Stimulated activated CD8-positive, alpha-beta memory T cell treated with anti-CD3 and anti-CD28 coated beads, Interleukin-2, amount 100 ng/mL, for 1 hour (primary cell): ENCODE data around the gene ELAPOR1.

ENCODE experiments used
- DNase-seq, 2 donors: peaks; one replicate each; pipeline ENCODE4 v3.0.0-alpha.2; 2020; ENCODE audit warnings: low read depth in 2 of 2

ELAPOR1 gene

GRCh38 chr1:109096120-109096519 is 17.8 kb upstream of the ELAPOR1 start:
- no peak for DNase-seq

GRCh38 chr1:109099938-109100773 is 13.8 kb upstream of the ELAPOR1 start:
- peak; percentile 89 to 95 for DNase-seq

- DNase-seq = no peak
These were observed 9.4 kb upstream of the ELAPOR1 start for GRCh38 chr1:109104364-109105151.

GRCh38 chr1:109105881-109106280 is 8.0 kb upstream of the ELAPOR1 start:
- no peak for DNase-seq

- DNase-seq = no peak
These were observed 6.1 kb upstream of the ELAPOR1 start for GRCh38 chr1:109107785-109108184.

- no peak for DNase-seq
These were observed 4.0 kb upstream of the ELAPOR1 start for GRCh38 chr1:109109906-109110305.

GRCh38 chr1:109111386-109112055 is 2.4 kb upstream of the ELAPOR1 start:
- DNase-seq = no peak

- DNase-seq = no peak
These were observed 1.8 kb upstream of the ELAPOR1 start for GRCh38 chr1:109112056-109112651.

GRCh38 chr1:109112652-109113285 is 1.1 kb upstream of the ELAPOR1 start:
- peak; percentile 79 to 83 for DNase-seq

- no peak for DNase-seq
These were observed 393 bp downstream of the ELAPOR1 start for GRCh38 chr1:109114342-109114674.

GRCh38 chr1:109115685-109116084 is 1.8 kb downstream of the ELAPOR1 start:
- DNase-seq = no peak

GRCh38 chr1:109116286-109116685 is 2.4 kb downstream of the ELAPOR1 start:
- DNase-seq = no peak

- no peak for DNase-seq
These were observed 4.2 kb downstream of the ELAPOR1 start for GRCh38 chr1:109118089-109118488.

GRCh38 chr1:109120356-109120755 is 6.4 kb downstream of the ELAPOR1 start:
- no peak for DNase-seq

GRCh38 chr1:109131059-109131458 is 17.1 kb downstream of the ELAPOR1 start:
- no peak for DNase-seq

GRCh38 chr1:109131800-109132199 is 17.9 kb downstream of the ELAPOR1 start:
- no peak for DNase-seq

- no peak for DNase-seq
These were observed 19.2 kb downstream of the ELAPOR1 start for GRCh38 chr1:109133002-109133706.

GRCh38 chr1:109133815-109134214 is 19.9 kb downstream of the ELAPOR1 start:
- DNase-seq = no peak

GRCh38 chr1:109134423-109134822 is 20.5 kb downstream of the ELAPOR1 start:
- DNase-seq = no peak

GRCh38 chr1:109135940-109136339 is 22.0 kb downstream of the ELAPOR1 start:
- no peak for DNase-seq

GRCh38 chr1:109136766-109137165 is 22.9 kb downstream of the ELAPOR1 start:
- DNase-seq = no peak
